Neuronal stem cell (in vitro differentiated cells): ENCODE data around the gene RPGRIP1L.

Experiments
- DNase-seq: peaks from one replicate; pipeline ENCODE4 v3.0.0-alpha.2; 2013; ENCODE audit warnings: low spot score
- H2AFZ ChIP-seq: one replicate; pipeline ENCODE4 v1.6.1; 2013; ENCODE audit warnings: mild to moderate bottlenecking, low read length, inconsistent platforms
- H2AK5ac ChIP-seq: 2 replicates; pipeline ENCODE4 v1.6.1; 2013; ENCODE audit warnings: low read depth, mild to moderate bottlenecking, inconsistent platforms, low read length, moderate library complexity, mixed read lengths
- H2BK120ac ChIP-seq: 2 replicates; pipeline ENCODE4 v1.6.1; 2013; ENCODE audit warnings: low read depth, mild to moderate bottlenecking, inconsistent platforms, low read length, moderate library complexity, mixed read lengths
- H2BK12ac ChIP-seq: one replicate; pipeline ENCODE4 v1.6.1; 2013; ENCODE audit warnings: low read length, inconsistent platforms
- H2BK15ac ChIP-seq: 2 replicates; pipeline ENCODE4 v1.6.1; 2013; ENCODE audit warnings: mild to moderate bottlenecking, low read length, inconsistent platforms, mixed read lengths
- H2BK5ac ChIP-seq: one replicate; pipeline ENCODE4 v1.6.1; 2013; ENCODE audit warnings: inconsistent platforms, mild to moderate bottlenecking, low read length, moderate library complexity
- H3K14ac ChIP-seq: one replicate; pipeline ENCODE4 v1.6.1; 2013; ENCODE audit warnings: low read length, inconsistent platforms
- H3K18ac ChIP-seq: 2 replicates; pipeline ENCODE4 v1.6.1; 2013; ENCODE audit warnings: low read length, inconsistent platforms
- H3K23ac ChIP-seq: 2 replicates; pipeline ENCODE4 v1.6.1; 2013; ENCODE audit warnings: low read depth, mild to moderate bottlenecking, mixed read lengths, low read length, inconsistent platforms; ENCODE audit not compliant: poor library complexity
- H3K27ac ChIP-seq: replicated peaks from 3 replicates; pipeline ENCODE4 v1.5.1; 2013; ENCODE audit warnings: low read length, inconsistent platforms
- H3K27me3 ChIP-seq, 3 experiments: 2 replicates each; pipeline ENCODE4 v1.6.1; 2013; ENCODE audit warnings: low read length in 3 of 3, mild to moderate bottlenecking in 2 of 3, inconsistent platforms in 1 of 3, low read depth in 1 of 3, mixed read lengths in 1 of 3, moderate library complexity in 1 of 3; ENCODE audit not compliant: control insufficient read depth in 3 of 3, insufficient read depth in 3 of 3
- H3K36me3 ChIP-seq, 2 donors: replicated peaks in 1 of 2; 2 replicates each; pipeline ENCODE4 v1.6.1; 2013; ENCODE audit warnings: low read length in 2 of 2; ENCODE audit not compliant: control insufficient read depth in 2 of 2, insufficient read depth in 2 of 2
- H3K4ac ChIP-seq: 2 replicates; pipeline ENCODE4 v1.6.1; 2013; ENCODE audit warnings: inconsistent platforms, mild to moderate bottlenecking, low read length, moderate library complexity
- H3K4me1 ChIP-seq, 2 donors: 1 replicate in 1 of 2; 2 replicates in 1 of 2; pipeline ENCODE4 v1.6.1; 2013; ENCODE audit warnings: low read length in 2 of 2, low read depth in 1 of 2; ENCODE audit not compliant: control insufficient read depth in 2 of 2, insufficient read depth in 1 of 2
- H3K4me2 ChIP-seq: one replicate; pipeline ENCODE4 v1.6.1; 2013; ENCODE audit warnings: mild to moderate bottlenecking, low read length, inconsistent platforms; ENCODE audit not compliant: insufficient read depth, poor library complexity, severe bottlenecking
- H3K4me3 ChIP-seq, 2 donors: 2 replicates each; pipeline ENCODE4 v1.5.1; 2013; ENCODE audit warnings: low read length in 2 of 2, mild to moderate bottlenecking in 2 of 2, inconsistent platforms in 1 of 2, moderate library complexity in 1 of 2
- H3K79me1 ChIP-seq: one replicate; pipeline ENCODE4 v1.6.1; 2013; ENCODE audit warnings: low read depth, mild to moderate bottlenecking, inconsistent platforms, low read length, moderate library complexity
- H3K9ac ChIP-seq: one replicate; pipeline ENCODE4 v1.6.1; 2013; ENCODE audit warnings: mild to moderate bottlenecking, low read depth, low read length, inconsistent platforms; ENCODE audit not compliant: poor library complexity
- H3K9me3 ChIP-seq, 2 donors: replicated peaks in 1 of 2; 2 replicates each; pipeline versions ENCODE3 to v1.6.1; 2013; ENCODE audit warnings: low read length in 2 of 2, mild to moderate bottlenecking in 2 of 2, inconsistent platforms in 1 of 2, low read depth in 1 of 2, mixed read lengths in 1 of 2, moderate library complexity in 1 of 2; ENCODE audit not compliant: control insufficient read depth in 2 of 2, insufficient read depth in 1 of 2
- H4K8ac ChIP-seq: one replicate; pipeline ENCODE4 v1.6.1; 2013; ENCODE audit warnings: low read depth, mild to moderate bottlenecking, inconsistent platforms, low read length, moderate library complexity
- H4K91ac ChIP-seq: one replicate; pipeline ENCODE4 v1.6.1; 2013; ENCODE audit warnings: low read length, low read depth, mild to moderate bottlenecking, inconsistent platforms; ENCODE audit not compliant: poor library complexity
- WGBS, 2 donors: extraction: QIAGEN DNeasy Blood & Tissue Kit; methylation state at CpG; one replicate each; pipeline ENCODE4 v1.1.7; 2013; ENCODE audit warnings: missing lambda C conversion rate in 2 of 2, mixed read lengths in 1 of 2; ENCODE audit not compliant: insufficient read length in 2 of 2, insufficient replicate concordance in 1 of 2; ENCODE audit errors: extremely low coverage in 2 of 2; 5-methylcytosine and 5-hydroxymethylcytosine counted together

Gene RPGRIP1L

DNA sequence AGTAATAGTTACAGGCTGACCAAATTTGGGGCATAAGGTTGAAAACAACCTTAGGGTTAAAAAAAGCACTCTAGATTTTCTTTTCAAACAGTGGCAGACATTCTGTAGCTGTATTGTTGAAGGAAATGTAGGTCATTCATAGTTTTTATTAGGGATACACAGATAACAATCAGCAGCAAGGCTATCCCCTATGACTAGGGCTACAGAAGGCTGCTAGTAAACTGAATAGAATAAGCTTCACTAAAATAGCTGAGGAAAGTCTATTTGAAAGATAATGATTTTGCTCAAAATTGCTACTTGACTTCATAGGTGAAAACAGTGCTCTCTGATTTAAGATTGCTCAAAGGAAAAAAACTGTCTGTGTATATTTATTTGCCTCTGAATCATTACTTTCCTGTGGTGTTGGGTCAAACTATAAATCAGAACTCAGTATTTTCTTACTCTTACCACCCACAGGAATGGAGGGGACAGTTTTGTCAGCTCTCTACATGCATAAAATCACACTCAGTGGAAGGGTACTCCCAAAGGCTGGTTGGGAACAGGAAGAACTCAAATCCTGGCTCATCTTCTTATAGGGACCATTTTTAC is 24.8 kb downstream of the RPGRIP1L start:
- no peak overlapping the region for H2BK15ac ChIP-seq
- no peak overlapping the region for H2BK12ac ChIP-seq
- peaks cover 0 to 35% of the 10 kb centered on the region in 2 donors for H3K36me3 ChIP-seq
- H3K27me3 ChIP-seq = no peaks in the 10 kb centered on the region
- no peak overlapping the region for H4K8ac ChIP-seq
- no peak for DNase-seq
- H3K9ac ChIP-seq = no peak overlapping the region
- H2BK5ac ChIP-seq = no peak overlapping the region
- no peak overlapping the region for H4K91ac ChIP-seq
- H2AFZ ChIP-seq = no peak overlapping the region
- H3K27ac ChIP-seq = no peak overlapping the region
- H2BK120ac ChIP-seq = no peak overlapping the region
- H3K4me1 ChIP-seq = no peaks in the 10 kb centered on the region
- H3K14ac ChIP-seq = no peak overlapping the region
- no peak overlapping the region for H3K18ac ChIP-seq
- H3K9me3 ChIP-seq = no peaks in the 10 kb centered on the region
- H3K23ac ChIP-seq = no peak overlapping the region
- H2AK5ac ChIP-seq = no peak overlapping the region
- no peaks in the 10 kb centered on the region for H3K79me1 ChIP-seq
- H3K4me2 ChIP-seq = no peak overlapping the region
- H3K4me3 ChIP-seq = no peak overlapping the region
- no peak overlapping the region for H3K4ac ChIP-seq

DNA sequence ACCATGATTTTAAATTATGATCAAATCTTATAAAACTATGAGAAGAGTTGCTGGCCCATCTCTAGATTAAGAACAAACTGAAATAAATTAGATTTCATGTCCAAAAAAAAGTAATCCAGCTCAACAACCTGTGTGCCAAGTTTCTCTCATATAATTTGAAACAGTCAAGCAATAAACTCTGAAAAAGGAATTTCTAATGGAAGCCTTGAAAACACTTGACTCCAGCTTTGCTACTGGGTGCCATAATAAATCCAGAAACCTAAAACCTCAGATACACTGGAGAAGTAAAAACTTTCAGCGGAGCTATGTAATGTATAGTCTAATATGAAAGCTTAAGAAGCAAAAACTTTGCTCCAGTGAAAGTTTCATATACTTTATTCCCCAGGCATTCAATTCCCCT is 25.5 kb downstream of the RPGRIP1L start:
- Histone ChIP-seq H2AFZ (no peak overlapping the region), H2AK5ac (no peak overlapping the region), H2BK5ac (no peak overlapping the region), H2BK12ac (no peak overlapping the region), H3K9me3 (no peaks in the 10 kb centered on the region), H2BK15ac (no peak overlapping the region), H3K79me1 (no peaks in the 10 kb centered on the region), H4K8ac (no peak overlapping the region), H3K27me3 (no peaks in the 10 kb centered on the region), H3K4me3 (no peak overlapping the region), H3K4me1 (no peaks in the 10 kb centered on the region), H2BK120ac (no peak overlapping the region), H3K18ac (no peak overlapping the region), H3K4ac (no peak overlapping the region), H4K91ac (no peak overlapping the region), H3K27ac (no peak overlapping the region), H3K14ac (no peak overlapping the region), H3K36me3 (peaks cover 0 to 29% of the 10 kb centered on the region in 2 donors), H3K23ac (no peak overlapping the region), H3K4me2 (no peak overlapping the region), H3K9ac (no peak overlapping the region)
- DNase-seq = no peak
- no CpG with 5 or more reads among the region's 1 CpG for WGBS, 2 donors

DNA sequence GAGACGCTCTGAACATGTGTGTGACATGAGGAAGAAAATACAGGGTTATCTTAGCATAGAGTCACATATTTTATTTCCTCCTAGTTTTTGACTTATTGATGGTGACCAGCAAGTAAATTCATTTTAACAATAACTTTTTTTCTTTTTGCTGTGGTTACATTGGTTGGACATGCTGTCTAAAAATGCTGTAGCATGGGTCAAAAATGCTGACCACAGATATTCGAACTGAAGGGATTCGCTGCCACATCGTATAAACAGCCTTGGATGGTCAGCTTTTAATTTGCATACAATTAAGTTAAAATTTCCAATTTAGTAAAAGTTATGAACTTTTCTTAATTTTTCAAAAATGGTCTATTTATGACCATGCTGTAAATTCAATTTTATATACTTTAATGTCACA is 30.5 kb downstream of the RPGRIP1L start:
- H4K8ac ChIP-seq = no peak overlapping the region
- H3K18ac ChIP-seq = no peak overlapping the region
- no peak overlapping the region for H3K23ac ChIP-seq
- no peaks in the 10 kb centered on the region for H3K79me1 ChIP-seq
- no peak overlapping the region for H2BK5ac ChIP-seq
- no peak overlapping the region for H3K14ac ChIP-seq
- no peak overlapping the region for H2BK15ac ChIP-seq
- no peak overlapping the region for H3K9ac ChIP-seq
- H3K27me3 ChIP-seq = no peaks in the 10 kb centered on the region
- H3K4ac ChIP-seq = no peak overlapping the region
- no peak overlapping the region for H3K4me3 ChIP-seq
- H3K9me3 ChIP-seq = no peaks in the 10 kb centered on the region
- WGBS, 2 donors = no CpG with 5 or more reads among the region's 4 CpGs
- H4K91ac ChIP-seq = no peak overlapping the region
- no peak overlapping the region for H3K4me2 ChIP-seq
- peaks cover 0 to 7% of the 10 kb centered on the region in 2 donors for H3K36me3 ChIP-seq
- H2AK5ac ChIP-seq = no peak overlapping the region
- DNase-seq = no peak
- H2BK12ac ChIP-seq = no peak overlapping the region
- no peak overlapping the region for H3K27ac ChIP-seq
- H2AFZ ChIP-seq = no peak overlapping the region
- H2BK120ac ChIP-seq = no peak overlapping the region
- H3K4me1 ChIP-seq = no peaks in the 10 kb centered on the region

DNA sequence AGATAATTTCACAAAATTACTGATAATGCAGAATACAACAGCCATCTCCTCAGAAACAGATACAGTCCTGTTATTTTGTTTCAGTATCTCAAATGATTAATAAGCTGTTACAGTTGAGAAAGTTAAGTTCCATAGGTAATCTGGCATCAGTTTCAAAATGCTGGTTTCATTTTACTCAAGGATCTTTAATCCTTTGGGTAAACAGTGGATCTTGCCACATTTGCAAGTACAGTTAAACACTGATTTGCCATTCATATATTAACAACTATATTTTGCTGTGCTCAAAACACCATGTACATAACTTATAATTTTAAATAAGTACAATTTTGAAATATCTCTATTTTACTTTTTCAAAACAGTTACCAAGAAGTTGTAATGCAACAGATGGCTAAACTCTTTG is 31.2 kb downstream of the RPGRIP1L start:
- no peaks in the 10 kb centered on the region for H3K4me1 ChIP-seq
- H3K14ac ChIP-seq = no peak overlapping the region
- no peak overlapping the region for H4K8ac ChIP-seq
- H2AK5ac ChIP-seq = no peak overlapping the region
- no peak for DNase-seq
- H3K4ac ChIP-seq = no peak overlapping the region
- H3K27ac ChIP-seq = no peak overlapping the region
- H2BK12ac ChIP-seq = no peak overlapping the region
- H2BK120ac ChIP-seq = no peak overlapping the region
- no peak overlapping the region for H2AFZ ChIP-seq
- no peak overlapping the region for H3K4me3 ChIP-seq
- H3K79me1 ChIP-seq = no peaks in the 10 kb centered on the region
- no peak overlapping the region for H4K91ac ChIP-seq
- H3K27me3 ChIP-seq = no peaks in the 10 kb centered on the region
- H3K18ac ChIP-seq = no peak overlapping the region
- H2BK15ac ChIP-seq = no peak overlapping the region
- H2BK5ac ChIP-seq = no peak overlapping the region
- H3K9ac ChIP-seq = no peak overlapping the region
- H3K23ac ChIP-seq = no peak overlapping the region
- H3K36me3 ChIP-seq = peaks cover 0 to 7% of the 10 kb centered on the region in 2 donors
- H3K9me3 ChIP-seq = no peaks in the 10 kb centered on the region
- H3K4me2 ChIP-seq = no peak overlapping the region
